ENCODE measurements around the gene HMGN2. TPM values are rescaled to one million over a fixed set of nuclear protein-coding genes. Genes with fewer than 3 reads are reported as not detected.

Gene HMGN2
- total and polyA plus RNA-seq, 2 of the 13 experiments (the other 11 are each of a cell fraction or from before 2014, with no cell fraction given) = 63.4 to 343 TPM

DNA sequence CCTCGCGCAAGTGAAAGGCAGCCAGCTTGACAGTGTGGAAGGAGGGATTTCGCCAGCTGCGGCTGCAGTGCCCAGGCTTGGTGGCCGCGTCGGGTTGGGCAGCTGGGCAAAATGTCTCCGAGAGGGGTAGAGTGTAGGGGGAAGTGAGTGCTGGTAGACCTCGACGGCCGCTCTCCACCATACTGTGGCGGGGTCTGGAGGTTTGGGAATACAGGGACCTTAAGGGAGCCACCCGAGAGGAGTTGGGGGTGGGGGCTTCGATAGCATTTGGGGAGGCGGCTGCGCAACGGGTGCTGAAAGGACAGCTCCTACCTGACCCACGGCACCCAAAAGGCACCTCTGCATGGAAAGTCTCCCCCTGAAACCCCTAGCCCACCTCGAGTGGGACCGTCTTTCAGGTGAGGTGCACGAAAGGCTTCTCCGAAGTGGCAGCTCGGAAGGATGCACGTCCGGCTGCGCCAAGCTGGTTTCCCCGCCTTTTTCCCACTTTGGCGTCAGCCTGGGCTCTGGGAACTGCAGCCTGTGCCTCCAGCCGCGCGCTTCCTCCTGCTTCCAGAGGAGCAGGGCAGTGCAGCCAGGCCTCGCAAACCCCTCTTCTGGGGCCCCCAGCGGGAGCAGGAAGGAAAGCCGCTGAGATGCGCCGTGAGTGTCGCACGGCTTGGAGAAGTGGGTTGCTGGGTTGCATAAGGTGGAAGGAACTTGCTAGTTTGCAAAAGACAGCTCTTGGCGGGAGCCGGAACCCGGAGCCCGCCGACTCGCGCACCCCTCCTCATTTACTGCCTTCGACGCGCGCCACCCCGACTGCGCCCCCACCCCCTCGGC is 531 bp upstream of the HMGN2 start (continued):
- TF ChIP-seq ZNF383 (CRISPR knock-in tag; IDR thresholded peaks at IDR 0.05; ENCODE audit: borderline replicate concordance) (no peak), SMAD1 (CRISPR knock-in tag; IDR thresholded peaks at IDR 0.05; ENCODE audit: borderline replicate concordance, low read depth) (no peak), ZNF883 (CRISPR knock-in tag; IDR thresholded peaks at IDR 0.05; ENCODE audit: not compliant biosample characterization) (peak; percentile 16), ZNF317 (CRISPR knock-in tag; IDR thresholded peaks at IDR 0.05) (no peak), SOX5 (CRISPR knock-in tag; IDR thresholded peaks at IDR 0.05; ENCODE audit: borderline replicate concordance) (no peak), MAFG (CRISPR knock-in tag; IDR thresholded peaks at IDR 0.05) (no peak), ZNF841 (CRISPR knock-in tag; IDR thresholded peaks at IDR 0.05; ENCODE audit: borderline replicate concordance) (no peak), ZNF441 (CRISPR knock-in tag; IDR thresholded peaks at IDR 0.05; ENCODE audit: borderline replicate concordance) (no peak), RFX3 (CRISPR knock-in tag; IDR thresholded peaks at IDR 0.05) (no peak), NFE2 (CRISPR knock-in tag; IDR thresholded peaks at IDR 0.05) (no peak), TEAD3 (CRISPR knock-in tag; optimal IDR thresholded peaks at IDR 0.05; ENCODE audit: borderline replicate concordance) (no peak), HNRNPK (IDR thresholded peaks at IDR 0.05; ENCODE audit: low read depth, low read length, poor library complexity, severe bottlenecking) (no peak), MTA1 (CRISPR knock-in tag; IDR thresholded peaks at IDR 0.05; ENCODE audit: borderline replicate concordance) (peak; percentile 23; the same call in 1 of the 2 replicates), ELF3 (CRISPR knock-in tag; IDR thresholded peaks at IDR 0.05) (no peak), NFE2L2 (IDR thresholded peaks at IDR 0.05; ENCODE audit: low read length) (no peak), ZNF430 (CRISPR knock-in tag; IDR thresholded peaks at IDR 0.05) (peak; percentile 3; the same call in 1 of the 2 replicates), ZNF598 (CRISPR knock-in tag; IDR thresholded peaks at IDR 0.05; ENCODE audit: borderline replicate concordance) (no peak), SMARCC2 (IDR thresholded peaks at IDR 0.05) (no peak), ZNF616 (CRISPR knock-in tag; IDR thresholded peaks at IDR 0.05; ENCODE audit: low read depth) (no peak), NR2C2 (CRISPR knock-in tag; IDR thresholded peaks at IDR 0.05; ENCODE audit: borderline replicate concordance) (no peak), ZNF101 (CRISPR knock-in tag; IDR thresholded peaks at IDR 0.05; ENCODE audit: borderline replicate concordance, low read depth) (no peak), FOXM1 (CRISPR knock-in tag; IDR thresholded peaks at IDR 0.05) (no peak), HMGA1 (CRISPR knock-in tag; conservative IDR thresholded peaks at IDR 0.05) (no peak)
- TF ChIP-seq, protein P1, sequence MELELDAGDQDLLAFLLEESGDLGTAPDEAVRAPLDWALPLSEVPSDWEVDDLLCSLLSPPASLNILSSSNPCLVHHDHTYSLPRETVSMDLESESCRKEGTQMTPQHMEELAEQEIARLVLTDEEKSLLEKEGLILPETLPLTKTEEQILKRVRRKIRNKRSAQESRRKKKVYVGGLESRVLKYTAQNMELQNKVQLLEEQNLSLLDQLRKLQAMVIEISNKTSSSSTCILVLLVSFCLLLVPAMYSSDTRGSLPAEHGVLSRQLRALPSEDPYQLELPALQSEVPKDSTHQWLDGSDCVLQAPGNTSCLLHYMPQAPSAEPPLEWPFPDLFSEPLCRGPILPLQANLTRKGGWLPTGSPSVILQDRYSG (CRISPR knock-in tag; IDR thresholded peaks at IDR 0.05) = no peak
- TF ChIP-seq, protein P2, sequence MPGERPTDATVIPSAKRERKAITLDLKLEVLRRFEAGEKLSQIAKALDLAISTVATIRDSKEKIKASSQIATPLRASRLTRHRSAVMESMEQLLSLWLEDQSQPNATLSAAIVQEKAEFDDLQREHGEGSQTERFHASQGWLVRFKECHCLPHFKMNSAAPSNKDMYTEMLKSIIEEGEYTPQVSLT (CRISPR knock-in tag; IDR thresholded peaks at IDR 0.05; ENCODE audit: borderline replicate concordance, low read depth) = no peak
- TF ChIP-seq, protein P3, sequence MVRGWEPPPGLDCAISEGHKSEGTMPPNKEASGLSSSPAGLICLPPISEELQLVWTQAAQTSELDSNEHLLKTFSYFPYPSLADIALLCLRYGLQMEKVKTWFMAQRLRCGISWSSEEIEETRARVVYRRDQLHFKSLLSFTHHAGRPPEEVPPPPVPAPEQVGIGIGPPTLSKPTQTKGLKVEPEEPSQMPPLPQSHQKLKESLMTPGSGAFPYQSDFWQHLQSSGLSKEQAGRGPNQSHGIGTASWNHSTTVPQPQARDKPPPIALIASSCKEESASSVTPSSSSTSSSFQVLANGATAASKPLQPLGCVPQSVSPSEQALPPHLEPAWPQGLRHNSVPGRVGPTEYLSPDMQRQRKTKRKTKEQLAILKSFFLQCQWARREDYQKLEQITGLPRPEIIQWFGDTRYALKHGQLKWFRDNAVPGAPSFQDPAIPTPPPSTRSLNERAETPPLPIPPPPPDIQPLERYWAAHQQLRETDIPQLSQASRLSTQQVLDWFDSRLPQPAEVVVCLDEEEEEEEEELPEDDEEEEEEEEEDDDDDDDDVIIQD (CRISPR knock-in tag; IDR thresholded peaks at IDR 0.05; ENCODE audit: low read depth) = no peak
- TF ChIP-seq, protein P4, sequence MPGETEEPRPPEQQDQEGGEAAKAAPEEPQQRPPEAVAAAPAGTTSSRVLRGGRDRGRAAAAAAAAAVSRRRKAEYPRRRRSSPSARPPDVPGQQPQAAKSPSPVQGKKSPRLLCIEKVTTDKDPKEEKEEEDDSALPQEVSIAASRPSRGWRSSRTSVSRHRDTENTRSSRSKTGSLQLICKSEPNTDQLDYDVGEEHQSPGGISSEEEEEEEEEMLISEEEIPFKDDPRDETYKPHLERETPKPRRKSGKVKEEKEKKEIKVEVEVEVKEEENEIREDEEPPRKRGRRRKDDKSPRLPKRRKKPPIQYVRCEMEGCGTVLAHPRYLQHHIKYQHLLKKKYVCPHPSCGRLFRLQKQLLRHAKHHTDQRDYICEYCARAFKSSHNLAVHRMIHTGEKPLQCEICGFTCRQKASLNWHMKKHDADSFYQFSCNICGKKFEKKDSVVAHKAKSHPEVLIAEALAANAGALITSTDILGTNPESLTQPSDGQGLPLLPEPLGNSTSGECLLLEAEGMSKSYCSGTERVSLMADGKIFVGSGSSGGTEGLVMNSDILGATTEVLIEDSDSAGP (CRISPR knock-in tag; IDR thresholded peaks at IDR 0.05; ENCODE audit: borderline replicate concordance) = no peak; the same call in 1 of the 2 replicates

Data from HepG2 (cell line).